Karpas-422 (cell line): ENCODE measurements around the gene TCF25. TPM values are rescaled to one million over a fixed set of nuclear protein-coding genes. Genes with fewer than 3 reads are reported as not detected.
"Not testable (repeated sequence)": the region's sequence is repeated elsewhere in the genome, so short reads cannot be mapped to it uniquely, and the experiment has no call there.

Source experiments
- DNase-seq: peaks from one replicate; pipeline ENCODE4 v3.0.0-alpha.2; 2015
- H2AFZ ChIP-seq: fragments of 200-600 bp; sonication (generic); 2 replicates; pipeline ENCODE4 v1.6.1; 2014; ENCODE audit warnings: antibody characterized with exemption, low read length, mixed read lengths
- H3K27ac ChIP-seq: fragments of 200-600 bp; sonication (generic); 2 replicates; pipeline ENCODE4 v1.5.1; 2014; ENCODE audit warnings: mild to moderate bottlenecking, low read length, moderate library complexity
- H3K27me3 ChIP-seq: fragments of 200-600 bp; sonication (generic); 2 replicates; pipeline ENCODE4 v1.6.1; 2014; ENCODE audit warnings: low read length, mixed read lengths
- H3K36me3 ChIP-seq: fragments of 200-600 bp; sonication (generic); 2 replicates; pipeline ENCODE4 v1.6.1; 2014; ENCODE audit warnings: low read length, mixed read lengths; ENCODE audit not compliant: insufficient read depth
- H3K4me1 ChIP-seq: fragments of 200-600 bp; sonication (generic); 2 replicates; pipeline ENCODE4 v1.6.1; 2014; ENCODE audit warnings: mild to moderate bottlenecking, low read length, mixed read lengths
- H3K4me2 ChIP-seq: fragments of 200-600 bp; sonication (generic); 2 replicates; pipeline ENCODE4 v1.6.1; 2014; ENCODE audit warnings: low read length, low read depth, mild to moderate bottlenecking; ENCODE audit not compliant: poor library complexity, severe bottlenecking
- H3K4me3 ChIP-seq: fragments of 200-600 bp; sonication (generic); 2 replicates; pipeline ENCODE4 v1.5.1; 2014; ENCODE audit warnings: mild to moderate bottlenecking, antibody characterized with exemption, low read length, mixed read lengths
- H3K79me2 ChIP-seq: fragments of 200-600 bp; sonication (generic); 2 replicates; pipeline ENCODE4 v1.6.1; 2014; ENCODE audit warnings: mild to moderate bottlenecking, low read length, mixed read lengths
- H3K9ac ChIP-seq: fragments of 200-600 bp; sonication (generic); 2 replicates; pipeline ENCODE4 v1.6.0; 2014; ENCODE audit warnings: low read length
- H3K9me2 ChIP-seq: fragments of 200-600 bp; sonication (generic), shearing (Covaris generic); replicated peaks from 2 replicates; pipeline ENCODE4 v1.6.0; 2014; ENCODE audit warnings: mild to moderate bottlenecking, low read length, moderate library complexity; ENCODE audit not compliant: insufficient read depth
- H3K9me3 ChIP-seq: fragments of 300-700, 200-600 bp; sonication (generic); 2 replicates; pipeline ENCODE4 v1.6.1; 2014; ENCODE audit warnings: low read length, mixed read lengths
- H4K20me1 ChIP-seq: fragments of 200-600 bp; sonication (generic); 2 replicates; pipeline ENCODE4 v1.6.1; 2014; ENCODE audit warnings: mild to moderate bottlenecking, antibody characterized with exemption, low read length, low read depth; ENCODE audit not compliant: insufficient read depth
- total RNA-seq: library from RNA; depleted of rRNA; stranded (reverse); fragments of >200 nt; shearing (Covaris generic); gene quantifications from 2 replicates; pipeline ENCODE4 v1.2.3, GENCODE V29; 2014; ENCODE audit warnings: low replicate concordance; rRNA removed

TCF25 gene, protein sequence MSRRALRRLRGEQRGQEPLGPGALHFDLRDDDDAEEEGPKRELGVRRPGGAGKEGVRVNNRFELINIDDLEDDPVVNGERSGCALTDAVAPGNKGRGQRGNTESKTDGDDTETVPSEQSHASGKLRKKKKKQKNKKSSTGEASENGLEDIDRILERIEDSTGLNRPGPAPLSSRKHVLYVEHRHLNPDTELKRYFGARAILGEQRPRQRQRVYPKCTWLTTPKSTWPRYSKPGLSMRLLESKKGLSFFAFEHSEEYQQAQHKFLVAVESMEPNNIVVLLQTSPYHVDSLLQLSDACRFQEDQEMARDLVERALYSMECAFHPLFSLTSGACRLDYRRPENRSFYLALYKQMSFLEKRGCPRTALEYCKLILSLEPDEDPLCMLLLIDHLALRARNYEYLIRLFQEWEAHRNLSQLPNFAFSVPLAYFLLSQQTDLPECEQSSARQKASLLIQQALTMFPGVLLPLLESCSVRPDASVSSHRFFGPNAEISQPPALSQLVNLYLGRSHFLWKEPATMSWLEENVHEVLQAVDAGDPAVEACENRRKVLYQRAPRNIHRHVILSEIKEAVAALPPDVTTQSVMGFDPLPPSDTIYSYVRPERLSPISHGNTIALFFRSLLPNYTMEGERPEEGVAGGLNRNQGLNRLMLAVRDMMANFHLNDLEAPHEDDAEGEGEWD
- total RNA-seq, result 71.8 and 125 TPM in 2 replicates

GRCh38 chr16:89873109-89873971 is at the start of gene TCF25:
Gene TCF25 (plus strand): TSS chr16:89873592. CDS start chr16:89873668, 76 bp downstream.
- Histone ChIP-seq H3K9me2 (no peaks in the 10 kb centered on the region), H3K79me2 (peaks cover 35% of the 10 kb centered on the region), H3K27ac (peak within 1 kb of the TSS; percentile 96), H3K9ac (peak within 1 kb of the TSS; percentile 99), H3K9me3 (peaks cover under 1% of the 10 kb centered on the region), H3K4me2 (peak within 1 kb of the TSS; percentile 100), H3K4me3 (peak within 1 kb of the TSS; percentile 92), H3K27me3 (no peaks in the 10 kb centered on the region), H3K4me1 (peaks cover 19% of the 10 kb centered on the region), H2AFZ (peak within 1 kb of the TSS; percentile 97), H4K20me1 (peaks cover 18% of the 10 kb centered on the region), H3K36me3 (peaks cover 23% of the 10 kb centered on the region)
- DNase-seq, result peak; percentile 97

DNA sequence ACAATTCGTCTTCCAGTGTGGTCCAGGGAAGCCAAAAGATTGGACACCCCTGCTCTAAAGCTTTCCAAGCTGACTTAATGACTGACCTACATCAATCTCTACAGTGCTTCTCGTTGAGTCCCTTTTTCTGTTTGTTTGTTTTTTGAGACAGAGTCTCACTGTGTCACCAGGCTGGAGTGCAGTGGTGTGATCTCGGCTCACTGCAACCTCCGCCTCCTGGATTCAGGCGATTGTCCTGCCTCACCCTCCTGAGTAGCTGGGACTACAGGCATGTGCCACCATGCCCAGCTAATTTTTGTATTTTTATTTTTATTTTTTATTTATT is 49.6 kb upstream of the TCF25 start:
- not testable (repeated sequence) for H3K4me3 ChIP-seq, H3K9me2 ChIP-seq, H3K79me2 ChIP-seq, H3K36me3 ChIP-seq, H3K9ac ChIP-seq, H3K27ac ChIP-seq, DNase-seq, H3K4me2 ChIP-seq, H3K27me3 ChIP-seq, H3K9me3 ChIP-seq, H4K20me1 ChIP-seq, H2AFZ ChIP-seq
- peaks cover 25% of the 10 kb centered on the region for H3K4me1 ChIP-seq

DNA sequence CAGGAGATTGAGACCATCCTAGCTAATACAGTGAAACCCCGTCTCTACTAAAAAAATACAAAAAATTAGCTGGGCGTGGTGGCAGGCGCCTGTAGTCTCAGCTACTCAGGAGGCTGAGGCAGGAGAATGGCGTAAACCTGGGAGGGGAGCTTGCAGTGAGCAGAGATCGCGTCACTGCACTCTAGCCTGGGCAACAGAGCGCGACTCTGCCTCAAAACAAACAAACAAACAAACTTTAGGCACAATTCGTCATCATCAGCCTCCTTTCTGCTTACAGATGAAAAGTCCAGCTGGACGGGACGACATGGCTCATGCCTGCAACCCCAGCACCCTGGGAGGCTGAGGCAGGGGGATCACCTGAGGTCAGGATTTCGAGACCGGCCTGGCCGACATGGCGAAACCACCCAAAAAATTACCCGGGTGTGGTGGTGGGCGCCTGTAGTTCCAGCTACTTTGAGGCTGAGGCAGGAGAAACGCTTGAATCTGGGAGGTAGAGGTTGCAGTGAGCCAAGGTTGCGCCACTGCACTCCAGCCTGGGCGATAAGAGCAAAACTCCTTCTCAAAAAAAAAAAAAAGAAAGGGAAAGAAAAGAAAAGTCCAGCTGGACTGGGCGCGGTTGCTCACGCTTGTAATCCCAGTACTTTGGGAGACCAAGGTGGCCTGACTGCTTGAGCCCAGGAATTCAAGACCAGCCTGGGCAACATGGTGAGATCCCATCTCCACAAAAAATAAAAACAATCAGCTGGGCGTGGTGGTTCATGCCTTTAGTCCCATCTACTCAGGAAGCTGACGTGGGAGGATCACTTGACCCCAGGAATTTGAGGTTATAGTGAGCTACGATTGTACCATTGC is 46.6 kb upstream of the TCF25 start:
- Histone ChIP-seq H2AFZ (no peak overlapping the region), H3K9ac (no peak overlapping the region), H3K4me2 (no peak overlapping the region)

GRCh38 chr16:89827383-89828198 is 45.8 kb upstream of the TCF25 start:
- Histone ChIP-seq H3K27ac (no peak overlapping the region), H3K9ac (peak overlapping the region; percentile 62), H2AFZ (no peak overlapping the region)

More for the DNA sequence above, 46.6 kb upstream of the TCF25 start:
- peaks cover 29% of the 10 kb centered on the region for H3K4me1 ChIP-seq
- H3K9me2 ChIP-seq, result no peaks in the 10 kb centered on the region
- 0 out of 2 replicates have a peak, but pooled peaks cover 9% of the 10 kb centered on the region for H4K20me1 ChIP-seq
- H3K79me2 ChIP-seq, result no peaks in the 10 kb centered on the region
- no peak overlapping the region for H3K4me3 ChIP-seq
- no peaks in the 10 kb centered on the region for H3K36me3 ChIP-seq
- H3K27me3 ChIP-seq, result no peaks in the 10 kb centered on the region
- H3K27ac ChIP-seq, result no peak overlapping the region
- no peak for DNase-seq
- no peaks in the 10 kb centered on the region for H3K9me3 ChIP-seq

GRCh38 chr16:89828199-89828869 is 45.1 kb upstream of the TCF25 start, which contains the start of gene SPIRE2:
Gene SPIRE2 (plus strand): TSS chr16:89828475. CDS start chr16:89828551, 76 bp downstream.
- H3K9ac ChIP-seq, result peak within 1 kb of the TSS; percentile 62
- 0 out of 2 replicates have a peak, but pooled peaks cover 9% of the 10 kb centered on the region for H4K20me1 ChIP-seq
- H3K36me3 ChIP-seq, result no peaks in the 10 kb centered on the region
- H3K4me3 ChIP-seq, result peak within 1 kb of the TSS; percentile 62; the same call in 1 of the 2 replicates
- no peak within 1 kb of the TSS for H3K27ac ChIP-seq
- H3K4me1 ChIP-seq, result peaks cover 17% of the 10 kb centered on the region
- no peaks in the 10 kb centered on the region for H3K27me3 ChIP-seq
- DNase-seq, result peak; percentile 90
- no peak within 1 kb of the TSS for H2AFZ ChIP-seq
- H3K79me2 ChIP-seq, result no peaks in the 10 kb centered on the region
- no peaks in the 10 kb centered on the region for H3K9me2 ChIP-seq
- no peaks in the 10 kb centered on the region for H3K9me3 ChIP-seq
- H3K4me2 ChIP-seq, result peak within 1 kb of the TSS; percentile 69

More at GRCh38 chr16:89827383-89828198, 45.8 kb upstream of the TCF25 start:
- DNase-seq, result no peak
- H3K27me3 ChIP-seq, result no peaks in the 10 kb centered on the region
- H3K4me3 ChIP-seq, result peak overlapping the region; percentile 62; the same call in 1 of the 2 replicates
- no peaks in the 10 kb centered on the region for H3K9me2 ChIP-seq
- 0 out of 2 replicates have a peak, but pooled peaks cover 9% of the 10 kb centered on the region for H4K20me1 ChIP-seq
- no peaks in the 10 kb centered on the region for H3K36me3 ChIP-seq
- peaks cover 21% of the 10 kb centered on the region for H3K4me1 ChIP-seq
- peak overlapping the region; percentile 69 for H3K4me2 ChIP-seq
- no peaks in the 10 kb centered on the region for H3K9me3 ChIP-seq
- H3K79me2 ChIP-seq, result no peaks in the 10 kb centered on the region

DNA sequence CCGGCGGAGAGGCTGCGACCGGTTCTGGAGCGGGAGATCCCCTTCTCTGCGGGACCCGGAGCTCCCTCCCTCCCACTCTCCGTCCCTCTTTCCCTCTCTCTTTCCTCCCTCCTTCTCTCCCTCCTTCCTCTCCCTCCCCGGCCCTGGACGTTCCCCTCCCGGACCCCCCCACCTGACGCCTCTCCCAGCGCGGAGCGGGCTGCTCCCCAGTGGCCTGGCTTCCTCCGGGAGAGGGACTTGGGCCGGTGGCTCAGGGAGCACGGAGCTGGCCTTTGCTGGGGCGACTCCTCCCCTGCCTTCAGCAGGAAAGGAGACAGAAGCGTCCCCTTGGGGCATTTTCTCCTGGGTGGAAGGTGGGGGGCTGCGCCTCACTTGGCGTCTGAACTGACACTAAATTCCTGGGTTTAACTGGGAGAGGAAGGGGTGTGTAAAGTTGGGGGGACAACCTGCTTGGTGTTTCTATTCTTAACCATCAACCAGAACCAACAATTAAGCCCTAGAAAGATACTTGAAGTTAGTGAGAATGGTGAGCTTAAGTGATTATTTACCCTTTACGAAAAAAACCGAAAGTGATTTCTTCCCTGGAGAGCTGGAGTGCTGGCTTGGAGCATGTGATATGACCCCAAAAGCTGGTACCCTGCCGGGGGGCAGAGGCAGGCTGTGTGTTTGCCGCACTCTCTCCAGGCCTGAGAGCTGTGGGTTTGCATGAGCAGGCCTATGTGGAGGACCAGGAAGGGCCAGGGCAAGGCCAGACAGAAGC is 44.3 kb upstream of the TCF25 start:
- H3K79me2 ChIP-seq, result no peaks in the 10 kb centered on the region
- peak overlapping the region; percentile 47 for H3K4me2 ChIP-seq
- 0 out of 2 replicates have a peak, but pooled peaks cover 9% of the 10 kb centered on the region for H4K20me1 ChIP-seq
- H3K9me2 ChIP-seq, result no peaks in the 10 kb centered on the region
- peak overlapping the region; percentile 27; the same call in 1 of the 2 replicates for H3K4me3 ChIP-seq
- peak overlapping the region; percentile 24 for H3K9ac ChIP-seq
- H2AFZ ChIP-seq, result no peak overlapping the region
- no peak for DNase-seq
- H3K36me3 ChIP-seq, result no peaks in the 10 kb centered on the region
- no peaks in the 10 kb centered on the region for H3K27me3 ChIP-seq
- H3K27ac ChIP-seq, result no peak overlapping the region
- H3K9me3 ChIP-seq, result no peaks in the 10 kb centered on the region
- peaks cover 17% of the 10 kb centered on the region for H3K4me1 ChIP-seq
